H1 (cell line): ENCODE results near the gene RNF145. TPM values are rescaled to one million over a fixed set of nuclear protein-coding genes. Genes with fewer than 3 reads are reported as not detected.

ENCODE experiments used
- CTCF ChIA-PET: fragments of 300-600 bp; sonication (Branson Sonifier 250); formaldehyde crosslinking; loops from one replicate; lab custom pipeline; 2021; ENCODE audit not compliant: partially characterized antibody; lab: Charles Lee
- POLR2A ChIA-PET: fragments of 300-600 bp; sonication (Branson Sonifier 250); formaldehyde crosslinking; loops from one replicate; lab custom pipeline; 2021; ENCODE audit warnings: inconsistent platforms; ENCODE audit not compliant: partially characterized antibody; lab: Charles Lee
- DNase-seq, 2 experiments: peaks; one replicate each; pipeline versions ENCODE4 v3.0.0 to v3.0.0-alpha.2; 2010 to 2022; ENCODE audit warnings: low spot score in 2 of 2, low read depth in 1 of 2, mixed read lengths in 1 of 2
- FAIRE-seq: peaks from 2 replicates; lab custom pipeline; 2011; peaks lifted over from hg19 to GRCh38; lab: Jason Lieb, UNC
- H2AFZ ChIP-seq: 2 replicates; pipeline ENCODE4 v1.8.1; 2012; ENCODE audit warnings: low read length, inconsistent platforms
- H2AK5ac ChIP-seq: 2 replicates; pipeline ENCODE4 v1.6.1; 2013; ENCODE audit warnings: low read depth, low read length
- H2BK120ac ChIP-seq: replicated peaks from 2 replicates; pipeline ENCODE3; 2013; ENCODE audit warnings: low read depth, low read length, inconsistent platforms
- H2BK12ac ChIP-seq: 2 replicates; pipeline ENCODE4 v1.6.1; 2013; ENCODE audit warnings: low read depth, low read length
- H2BK15ac ChIP-seq: 2 replicates; pipeline ENCODE4 v1.6.1; 2013; ENCODE audit warnings: low read length
- H2BK20ac ChIP-seq: 2 replicates; pipeline ENCODE4 v1.6.1; 2013; ENCODE audit warnings: low read length
- H2BK5ac ChIP-seq: 2 replicates; pipeline ENCODE4 v1.6.1; 2013; ENCODE audit warnings: low read depth, low read length
- H3K14ac ChIP-seq: 2 replicates; pipeline ENCODE4 v1.6.1; 2013; ENCODE audit warnings: inconsistent platforms; ENCODE audit not compliant: insufficient read length
- H3K18ac ChIP-seq: 2 replicates; pipeline ENCODE4 v1.6.1; 2013; ENCODE audit warnings: low read length; ENCODE audit errors: extremely low read depth
- H3K23ac ChIP-seq: 2 replicates; pipeline ENCODE4 v1.6.1; 2013; ENCODE audit warnings: inconsistent platforms; ENCODE audit not compliant: insufficient read length
- H3K23me2 ChIP-seq: 2 replicates; pipeline ENCODE4 v1.6.1; 2013; ENCODE audit warnings: low read depth, low read length
- H3K27ac ChIP-seq: 2 replicates; pipeline ENCODE4 v1.6.1; 2011; ENCODE audit warnings: low read depth, low read length, inconsistent platforms
- H3K27me3 ChIP-seq, 4 experiments: replicated peaks in 1 of 4; 1 replicate in 1 of 4; 2 replicates in 3 of 4; pipeline versions ENCODE4 v1.6.1 to v1.8.1; 2011 to 2013; ENCODE audit warnings: low read length in 3 of 4, mild to moderate bottlenecking in 3 of 4, inconsistent platforms in 2 of 4, mixed read lengths in 2 of 4, moderate library complexity in 1 of 4; ENCODE audit not compliant: control insufficient read depth in 3 of 4, insufficient read depth in 3 of 4; ENCODE audit errors: extremely low read depth in 1 of 4
- H3K36me3 ChIP-seq, 4 experiments: 2 replicates each; pipeline versions ENCODE4 v1.6.1 to v1.8.1; 2011 to 2013; ENCODE audit warnings: mild to moderate bottlenecking in 4 of 4, low read length in 3 of 4, moderate library complexity in 2 of 4, control low read depth in 1 of 4, inconsistent platforms in 1 of 4; ENCODE audit not compliant: insufficient read depth in 4 of 4, control insufficient read depth in 2 of 4
- H3K4ac ChIP-seq: replicated peaks from 2 replicates; pipeline ENCODE3; 2013; ENCODE audit warnings: low read length, low read depth, mixed read lengths, inconsistent platforms; ENCODE audit not compliant: insufficient read length
- H3K4me1 ChIP-seq, 4 experiments: replicated peaks in 1 of 4; 1 replicate in 1 of 4; 2 replicates in 3 of 4; pipeline versions ENCODE4 v1.6.1 to v1.8.1; 2011 to 2013; ENCODE audit warnings: low read length in 3 of 4, inconsistent platforms in 2 of 4, mixed read lengths in 1 of 4; ENCODE audit not compliant: insufficient read depth in 4 of 4, control insufficient read depth in 3 of 4
- H3K4me2 ChIP-seq, 2 experiments: 2 replicates each; pipeline versions ENCODE4 v1.6.1 to v1.8.1; 2011 to 2013; ENCODE audit warnings: low read depth in 2 of 2, low read length in 2 of 2, control low read depth in 1 of 2, inconsistent platforms in 1 of 2, mild to moderate bottlenecking in 1 of 2; ENCODE audit not compliant: insufficient read depth in 1 of 2
- H3K4me3 ChIP-seq, 4 experiments: fragments of 200-600, 300-600 bp in 1 of 4; sonication (generic), shearing (Covaris generic), sonication (Bioruptor Twin) in 1 of 4; 2 replicates each; pipeline versions ENCODE4 v1.5.1 to v1.8.1; 2011 to 2016; ENCODE audit warnings: low read length in 4 of 4, low read depth in 3 of 4, control low read depth in 2 of 4, inconsistent platforms in 2 of 4, mild to moderate bottlenecking in 2 of 4, mixed read lengths in 1 of 4, moderate library complexity in 1 of 4; ENCODE audit not compliant: insufficient read depth in 2 of 4; ENCODE audit errors: extremely low read depth in 1 of 4
- H3K56ac ChIP-seq: replicated peaks from 2 replicates; pipeline ENCODE3; 2013; ENCODE audit warnings: low read depth, mild to moderate bottlenecking, mixed read lengths, low read length, inconsistent platforms; ENCODE audit not compliant: insufficient read length
- H3K79me1 ChIP-seq: 2 replicates; pipeline ENCODE4 v1.6.1; 2013; ENCODE audit warnings: low read depth, low read length, control low read depth
- H3K79me2 ChIP-seq, 2 experiments: 2 replicates each; pipeline versions ENCODE4 v1.6.1 to v1.8.1; 2012 to 2013; ENCODE audit warnings: low read length in 2 of 2, mild to moderate bottlenecking in 2 of 2, inconsistent platforms in 1 of 2; ENCODE audit not compliant: insufficient read depth in 2 of 2, control insufficient read depth in 1 of 2
- H3K9ac ChIP-seq, 4 experiments: replicated peaks in 1 of 4; 1 replicate in 1 of 4; 2 replicates in 3 of 4; pipeline versions ENCODE4 v1.6.1 to v1.8.1; 2011 to 2013; ENCODE audit warnings: low read depth in 3 of 4, low read length in 3 of 4, control low read depth in 2 of 4, mild to moderate bottlenecking in 2 of 4, moderate library complexity in 2 of 4, inconsistent platforms in 1 of 4; ENCODE audit errors: extremely low read depth in 1 of 4
- H3K9me3 ChIP-seq, 2 experiments: 2 replicates each; pipeline versions ENCODE4 v1.6.1 to v1.8.1; 2012 to 2013; ENCODE audit warnings: mild to moderate bottlenecking in 2 of 2, moderate library complexity in 2 of 2, control low read depth in 1 of 2, inconsistent platforms in 1 of 2, low read depth in 1 of 2, low read length in 1 of 2, mixed read lengths in 1 of 2; ENCODE audit not compliant: insufficient read depth in 2 of 2
- H4K20me1 ChIP-seq, 2 experiments: replicated peaks in 1 of 2; 2 replicates each; pipeline versions ENCODE3 to v1.8.1; 2011 to 2013; ENCODE audit warnings: inconsistent platforms in 2 of 2, low read length in 2 of 2, mild to moderate bottlenecking in 1 of 2; ENCODE audit not compliant: insufficient read depth in 2 of 2, control insufficient read depth in 1 of 2
- H4K5ac ChIP-seq: 2 replicates; pipeline ENCODE4 v1.6.1; 2013; ENCODE audit warnings: low read length, low read depth, mixed read lengths, inconsistent platforms; ENCODE audit not compliant: insufficient read length
- H4K8ac ChIP-seq: 2 replicates; pipeline ENCODE4 v1.8.0; 2013; ENCODE audit warnings: mild to moderate bottlenecking, moderate library complexity, low read length, inconsistent platforms; ENCODE audit not compliant: insufficient read depth; ENCODE audit errors: extremely low read depth
- H4K91ac ChIP-seq: replicated peaks from 2 replicates; pipeline ENCODE3; 2013; ENCODE audit warnings: low read length, mixed read lengths, inconsistent platforms; ENCODE audit not compliant: insufficient read length
- BACH1 ChIP-seq: IDR thresholded peaks from 2 replicates; pipeline ENCODE4 v1.6.1; 2012; ENCODE audit warnings: low read length, improper control_type of control experiment
- EGR1 ChIP-seq: IDR thresholded peaks from 2 replicates; pipeline ENCODE4 v1.6.1; 2011; ENCODE audit warnings: low read depth, low read length, borderline replicate concordance
- FOSL1 ChIP-seq: IDR thresholded peaks from 2 replicates; pipeline ENCODE4 v1.6.1; 2011; ENCODE audit warnings: mild to moderate bottlenecking, low read depth, low read length, moderate library complexity; ENCODE audit not compliant: insufficient read depth
- HDAC2 ChIP-seq, 2 experiments: fragments of 300-600 bp in 1 of 2; sonication (generic) in 1 of 2; IDR thresholded peaks; 2 replicates each; pipeline ENCODE4 v1.6.1; 2011 to 2012; ENCODE audit warnings: low read depth in 2 of 2, low read length in 2 of 2, mild to moderate bottlenecking in 2 of 2, moderate library complexity in 2 of 2, borderline replicate concordance in 1 of 2, inconsistent platforms in 1 of 2
- JUN ChIP-seq: IDR thresholded peaks from 2 replicates; pipeline ENCODE4 v1.6.1; 2011; ENCODE audit warnings: low read depth, mild to moderate bottlenecking, improper control_type of control experiment, low read length
- KDM5A ChIP-seq: fragments of 200-600 bp; IDR thresholded peaks from 2 replicates; pipeline ENCODE4 v1.7.1; 2012; ENCODE audit warnings: mild to moderate bottlenecking, low read length, inconsistent platforms, mixed read lengths
- SIN3A ChIP-seq, 2 experiments: IDR thresholded peaks in 1 of 2; conservative IDR thresholded peaks in 1 of 2; 2 replicates each; pipeline ENCODE4 v1.6.1; 2011 to 2012; ENCODE audit warnings: low read length in 2 of 2, improper control_type of control experiment in 1 of 2, low read depth in 1 of 2, mild to moderate bottlenecking in 1 of 2
- SIX5 ChIP-seq: IDR thresholded peaks from 2 replicates; pipeline ENCODE4 v1.6.1; 2011; ENCODE audit warnings: mild to moderate bottlenecking, low read depth, low read length
- SP1 ChIP-seq: IDR thresholded peaks from 2 replicates; pipeline ENCODE4 v1.6.1; 2011; ENCODE audit warnings: low read depth, low read length
- WGBS, 2 experiments: shearing (Covaris generic) in 1 of 2; methylation state at CpG; one replicate each; pipeline versions ENCODE4 v1.1.6 to v1.1.7; 2013 to 2015; ENCODE audit warnings: low lambda C conversion rate in 2 of 2, mixed read lengths in 2 of 2, inconsistent platforms in 1 of 2, low coverage in 1 of 2, missing lambda C conversion rate in 1 of 2; ENCODE audit not compliant: insufficient replicate concordance in 2 of 2, insufficient coverage in 1 of 2, insufficient read length in 1 of 2; ENCODE audit errors: extremely low coverage in 1 of 2, missing lambda C conversion rate in 1 of 2; 5-methylcytosine and 5-hydroxymethylcytosine counted together
- polyA plus RNA-seq, 7 experiments: library from polyadenylated mRNA; depleted of rRNA in 3 of 7; stranded (reverse) in 5 of 7; unstranded in 2 of 7; fragments of >200 nt in 5 of 7; fragments of 200-250 nt in 2 of 7; gene quantifications; 1 replicate in 5 of 7; 2 replicates in 1 of 7; 4 replicates in 1 of 7; pipeline versions ENCODE4 v1.2.1 to v1.2.3, GENCODE V29; 2011 to 2013; ENCODE audit warnings: missing spikeins in 2 of 7, mixed read lengths in 2 of 7
- total RNA-seq: library from RNA; stranded (reverse); fragmentation: NEBNext Ultra II Directional; extraction: Animal tissue kit (Norgen Biotek cat#: 25700); gene quantifications from 2 replicates; pipeline ENCODE4 v1.2.1, GENCODE V29; 2021

Gene RNF145
- total and polyA plus RNA-seq, 2 of the 8 experiments (the other 6 are each of a cell fraction or from before 2014, with no cell fraction given) = 34.2 to 72.5 TPM

DNA sequence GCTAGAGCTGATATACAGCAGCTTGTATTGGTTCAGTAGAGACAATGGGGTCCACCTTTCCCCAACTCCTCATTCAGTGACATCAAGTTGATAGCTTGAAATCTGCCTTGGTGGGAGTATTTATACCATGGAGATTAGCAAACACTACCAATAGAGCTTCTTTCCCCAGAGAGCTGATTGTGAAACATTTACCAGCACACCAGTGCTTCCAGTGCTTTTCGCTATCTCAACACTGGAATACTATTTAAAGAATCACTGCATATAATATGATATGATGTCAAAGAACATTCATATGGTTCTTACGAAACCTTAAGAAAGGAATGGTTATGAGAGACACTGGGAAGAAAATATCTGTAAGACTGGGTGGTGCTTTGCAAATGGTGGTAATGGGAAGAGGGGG lies 21.8 kb upstream of the RNF145 start:
- WGBS, 2 experiments = 94% methylated on average over 2 of the region's 2 CpGs; no CpG with 5 or more reads in 1 of the 2 experiments
- H2BK5ac ChIP-seq = no peak overlapping the region
- no peak overlapping the region for H3K14ac ChIP-seq
- H2BK15ac ChIP-seq = no peak overlapping the region
- H3K79me2 ChIP-seq = no peaks in the 10 kb centered on the region
- no peak overlapping the region for H4K8ac ChIP-seq
- H3K27ac ChIP-seq = no peak overlapping the region
- H3K18ac ChIP-seq = no peak overlapping the region
- no peaks in the 10 kb centered on the region for H3K23me2 ChIP-seq
- no peak overlapping the region for H3K4me3 ChIP-seq
- H3K9ac ChIP-seq = no peak overlapping the region
- H3K9me3 ChIP-seq = no peaks in the 10 kb centered on the region
- TF ChIP-seq SP1 (no peak), HDAC2 (IDR thresholded peaks at IDR 0.05; ENCODE audit: borderline replicate concordance in 1 of 2, low read depth in 2 of 2, low read length in 2 of 2) (no peak), BACH1 (no peak), JUN (no peak), EGR1 (no peak), KDM5A (no peak), FOSL1 (no peak), SIN3A (conservative IDR thresholded peaks at IDR 0.05 in 1 of 2, IDR thresholded peaks at IDR 0.05 in 1 of 2; ENCODE audit: low read depth in 1 of 2, low read length in 2 of 2) (no peak), SIX5 (no peak)
- no peak overlapping the region for H4K5ac ChIP-seq
- no peaks in the 10 kb centered on the region for H3K36me3 ChIP-seq
- H4K91ac ChIP-seq = no peak overlapping the region
- ChIA-PET POLR2A (interaction anchor here (0.6 to 1.3 kb wide), 2 partner anchors 23 to 944 kb away, joined by 4 to 7 read pairs; no protein-coding TSS in a partner anchor), CTCF (interaction anchor here (0.8 kb wide), 1 partner anchor 74 kb away, joined by 4 read pairs; no protein-coding TSS in a partner anchor)
- H2BK12ac ChIP-seq = no peak overlapping the region
- no peak for DNase-seq
- H2AFZ ChIP-seq = no peak overlapping the region
- H3K56ac ChIP-seq = no peak overlapping the region
- H4K20me1 ChIP-seq = peaks cover 0 to 2% of the 10 kb centered on the region in 2 experiments
- H3K4me1 ChIP-seq = peaks cover 0 to 2% (median 0%) of the 10 kb centered on the region in 4 experiments; a peak in 1 of 7 replicates
- H3K23ac ChIP-seq = no peak overlapping the region
- peaks cover 24 to 50% (median 40%) of the 10 kb centered on the region in 4 experiments for H3K27me3 ChIP-seq
- no peak overlapping the region for H3K4me2 ChIP-seq
- H2BK120ac ChIP-seq = no peak overlapping the region
- H3K4ac ChIP-seq = no peak overlapping the region
- no peak for FAIRE-seq
- no peak overlapping the region for H2AK5ac ChIP-seq
- no peaks in the 10 kb centered on the region for H3K79me1 ChIP-seq
- no peak overlapping the region for H2BK20ac ChIP-seq
